Loucy (cell line): ENCODE data around the gene TBC1D20.
A peak's percentile ranks its signal among the peaks of the same experiment; 100 is the strongest.
"Not testable (repeated sequence)": the region's sequence is repeated elsewhere in the genome, so short reads cannot be mapped to it uniquely, and the experiment has no call there.

Source experiments
- H2AFZ ChIP-seq: fragments of 200-600 bp; sonication (generic); 2 replicates; pipeline ENCODE4 v1.6.0; 2016; ENCODE audit warnings: antibody characterized with exemption, mild to moderate bottlenecking, low read length, moderate library complexity
- H3F3A ChIP-seq: fragments of 200-600 bp; 2 replicates; pipeline ENCODE4 v1.6.0; 2016; ENCODE audit warnings: antibody characterized with exemption, low read depth, mild to moderate bottlenecking
- H3K27me3 ChIP-seq: fragments of 200-600 bp; sonication (generic); 2 replicates; pipeline ENCODE4 v1.6.1; 2014; ENCODE audit warnings: low read length, mild to moderate bottlenecking; ENCODE audit not compliant: insufficient read depth, poor library complexity, severe bottlenecking
- H3K36me3 ChIP-seq: fragments of 200-600 bp; sonication (generic); 2 replicates; pipeline ENCODE4 v1.6.1; 2016; ENCODE audit warnings: low read length; ENCODE audit not compliant: insufficient read depth
- H3K4me1 ChIP-seq: fragments of 200-600 bp; sonication (generic); 2 replicates; pipeline ENCODE4 v1.5.1; 2014; ENCODE audit warnings: low read length, mild to moderate bottlenecking; ENCODE audit not compliant: insufficient read depth, poor library complexity, severe bottlenecking
- H3K4me2 ChIP-seq: fragments of 200-600 bp; sonication (generic); 2 replicates; pipeline ENCODE4 v1.6.0; 2014; ENCODE audit warnings: antibody characterized with exemption, low read length, low read depth, mild to moderate bottlenecking; ENCODE audit not compliant: poor library complexity, severe bottlenecking
- H3K4me3 ChIP-seq: fragments of 200-600 bp; sonication (generic); 2 replicates; pipeline ENCODE4 v1.5.1; 2014; ENCODE audit warnings: low read length, mild to moderate bottlenecking, mixed read lengths; ENCODE audit not compliant: poor library complexity, severe bottlenecking
- H3K79me2 ChIP-seq: fragments of 200-600 bp; sonication (generic); 2 replicates; pipeline ENCODE4 v1.6.1; 2014; ENCODE audit warnings: low read length; ENCODE audit not compliant: insufficient read depth
- H3K9ac ChIP-seq: fragments of 200-600 bp; sonication (generic); 2 replicates; pipeline ENCODE4 v1.6.0; 2014; ENCODE audit warnings: mild to moderate bottlenecking, low read depth, low read length, moderate library complexity; ENCODE audit not compliant: poor library complexity, severe bottlenecking
- H3K9me2 ChIP-seq: fragments of 200-600 bp; sonication (generic); replicated peaks from 2 replicates; pipeline ENCODE4 v1.6.1; 2016; ENCODE audit warnings: low read depth, low read length, mixed read lengths
- H3K9me3 ChIP-seq: fragments of 200-600 bp; sonication (generic); 2 replicates; pipeline ENCODE4 v1.6.1; 2014; ENCODE audit warnings: mild to moderate bottlenecking, antibody characterized with exemption, low read length, low read depth; ENCODE audit not compliant: insufficient read depth
- H4K20me1 ChIP-seq: fragments of 200-600 bp; sonication (generic); 2 replicates; pipeline ENCODE4 v1.6.0; 2014; ENCODE audit warnings: antibody characterized with exemption, low read length, mild to moderate bottlenecking; ENCODE audit not compliant: insufficient read depth, poor library complexity, severe bottlenecking
- EZH2phosphoT487 ChIP-seq: fragments of 200-600 bp; IDR thresholded peaks from 2 replicates; pipeline ENCODE4 v1.6.1; 2018; ENCODE audit warnings: antibody characterized with exemption, mild to moderate bottlenecking, moderate library complexity, borderline replicate concordance
- TF ChIP-seq, protein P1 (sequence below): fragments of 200-600 bp; sonication (generic); conservative IDR thresholded peaks from 2 replicates; pipeline ENCODE4 v1.5.1; 2014; ENCODE audit warnings: mild to moderate bottlenecking, antibody characterized with exemption, low read length

Gene TBC1D20, protein sequence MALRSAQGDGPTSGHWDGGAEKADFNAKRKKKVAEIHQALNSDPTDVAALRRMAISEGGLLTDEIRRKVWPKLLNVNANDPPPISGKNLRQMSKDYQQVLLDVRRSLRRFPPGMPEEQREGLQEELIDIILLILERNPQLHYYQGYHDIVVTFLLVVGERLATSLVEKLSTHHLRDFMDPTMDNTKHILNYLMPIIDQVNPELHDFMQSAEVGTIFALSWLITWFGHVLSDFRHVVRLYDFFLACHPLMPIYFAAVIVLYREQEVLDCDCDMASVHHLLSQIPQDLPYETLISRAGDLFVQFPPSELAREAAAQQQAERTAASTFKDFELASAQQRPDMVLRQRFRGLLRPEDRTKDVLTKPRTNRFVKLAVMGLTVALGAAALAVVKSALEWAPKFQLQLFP

DNA sequence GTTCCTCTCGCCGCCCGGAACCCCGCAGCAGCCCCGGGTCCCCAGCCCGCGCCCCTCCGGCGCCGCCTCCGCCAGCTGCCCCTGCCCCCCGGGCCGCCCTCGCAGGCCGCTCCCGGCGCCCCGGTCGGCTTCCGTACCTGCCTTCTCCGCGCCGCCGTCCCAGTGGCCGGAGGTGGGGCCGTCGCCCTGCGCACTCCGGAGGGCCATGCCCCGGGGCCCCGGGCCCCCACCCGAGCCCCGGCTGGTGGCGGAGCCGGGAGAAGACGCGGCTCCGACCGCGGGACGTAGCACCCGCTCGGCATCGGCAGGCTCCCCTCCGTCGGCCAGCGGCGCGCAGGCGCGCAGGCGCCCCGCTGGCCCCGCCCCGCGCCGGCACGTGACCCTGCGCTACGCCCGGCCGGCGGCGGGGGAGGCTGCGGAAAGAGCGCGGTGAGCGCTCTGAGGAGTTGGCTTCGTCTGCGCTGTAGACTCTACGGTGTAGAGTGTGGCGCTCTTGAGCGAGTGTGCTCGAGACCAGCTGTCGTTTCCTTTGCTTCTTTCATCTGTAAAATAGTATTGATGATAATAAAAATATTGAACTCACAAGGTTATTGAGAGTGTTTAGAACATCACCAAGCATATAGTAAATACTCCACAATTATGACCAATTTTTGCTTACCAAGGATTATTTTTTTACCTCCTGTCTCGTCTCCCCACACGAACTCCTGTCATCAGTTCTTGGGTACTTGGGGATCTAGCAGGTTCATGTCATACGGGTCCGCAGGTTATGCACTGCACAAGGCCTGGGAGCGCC lies at the start of gene TBC1D20:
Gene TBC1D20 (minus strand): TSS at position 335 of the 793 bp plus-strand sequence. CDS start 128 bp downstream, at position 207.
- no peaks in the 10 kb centered on the region for H3K9me2 ChIP-seq
- peak within 1 kb of the TSS; percentile 91 for H3K4me2 ChIP-seq
- H3K79me2 ChIP-seq: peaks cover 48% of the 10 kb centered on the region
- H2AFZ ChIP-seq: peak within 1 kb of the TSS; percentile 78
- H3K36me3 ChIP-seq: no peaks in the 10 kb centered on the region
- H3K9me3 ChIP-seq: peaks cover 3% of the 10 kb centered on the region; the same call in 1 of the 2 replicates
- H4K20me1 ChIP-seq: peaks cover 37% of the 10 kb centered on the region
- H3K4me1 ChIP-seq: peaks cover 39% of the 10 kb centered on the region
- TF ChIP-seq, protein P1, sequence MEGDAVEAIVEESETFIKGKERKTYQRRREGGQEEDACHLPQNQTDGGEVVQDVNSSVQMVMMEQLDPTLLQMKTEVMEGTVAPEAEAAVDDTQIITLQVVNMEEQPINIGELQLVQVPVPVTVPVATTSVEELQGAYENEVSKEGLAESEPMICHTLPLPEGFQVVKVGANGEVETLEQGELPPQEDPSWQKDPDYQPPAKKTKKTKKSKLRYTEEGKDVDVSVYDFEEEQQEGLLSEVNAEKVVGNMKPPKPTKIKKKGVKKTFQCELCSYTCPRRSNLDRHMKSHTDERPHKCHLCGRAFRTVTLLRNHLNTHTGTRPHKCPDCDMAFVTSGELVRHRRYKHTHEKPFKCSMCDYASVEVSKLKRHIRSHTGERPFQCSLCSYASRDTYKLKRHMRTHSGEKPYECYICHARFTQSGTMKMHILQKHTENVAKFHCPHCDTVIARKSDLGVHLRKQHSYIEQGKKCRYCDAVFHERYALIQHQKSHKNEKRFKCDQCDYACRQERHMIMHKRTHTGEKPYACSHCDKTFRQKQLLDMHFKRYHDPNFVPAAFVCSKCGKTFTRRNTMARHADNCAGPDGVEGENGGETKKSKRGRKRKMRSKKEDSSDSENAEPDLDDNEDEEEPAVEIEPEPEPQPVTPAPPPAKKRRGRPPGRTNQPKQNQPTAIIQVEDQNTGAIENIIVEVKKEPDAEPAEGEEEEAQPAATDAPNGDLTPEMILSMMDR: peak; percentile 33
- TF ChIP-seq EZH2phosphoT487: no peak
- H3K27me3 ChIP-seq: no peaks in the 10 kb centered on the region
- H3K9ac ChIP-seq: peak within 1 kb of the TSS; percentile 85
- H3F3A ChIP-seq: no peaks in the 10 kb centered on the region
- peak within 1 kb of the TSS; percentile 91 for H3K4me3 ChIP-seq

DNA sequence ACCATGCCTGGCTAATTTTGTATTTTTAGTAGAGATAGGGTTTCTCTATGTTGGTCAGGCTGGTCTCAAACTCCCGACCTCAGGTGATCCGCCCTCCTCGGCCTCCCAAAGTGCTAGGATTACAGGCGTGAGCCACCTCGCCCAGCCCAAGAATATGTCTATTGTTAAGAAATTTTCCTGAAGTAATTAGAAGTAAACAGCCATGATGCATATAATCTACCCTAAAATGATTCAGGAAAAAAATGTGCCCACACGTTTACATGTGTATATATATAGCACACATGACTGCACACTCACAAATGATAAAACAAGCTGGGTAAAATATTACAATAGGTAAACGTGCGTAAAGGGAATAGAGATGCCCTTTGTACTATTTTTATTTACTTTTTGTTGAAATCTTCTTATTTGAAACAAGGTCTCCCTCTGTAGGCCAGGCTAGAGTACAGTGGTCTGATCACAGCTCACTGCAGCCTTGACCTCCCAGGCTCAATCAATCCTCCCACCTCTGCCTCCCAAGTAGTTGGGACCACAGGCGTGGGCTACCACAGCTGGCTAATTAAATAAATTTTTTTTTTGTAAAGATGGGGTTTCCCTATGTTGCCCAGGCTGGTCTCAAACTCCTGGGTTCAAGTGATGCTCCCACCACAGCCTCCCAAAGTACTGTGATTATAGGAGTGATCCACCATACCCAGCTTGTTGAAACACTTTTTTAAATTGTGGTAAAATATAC lies 48.2 kb upstream of the TBC1D20 start:
- H3K4me2 ChIP-seq, H2AFZ ChIP-seq, H3F3A ChIP-seq, H3K4me1 ChIP-seq, H3K9ac ChIP-seq, H3K27me3 ChIP-seq, H3K9me3 ChIP-seq, H3K9me2 ChIP-seq, H3K4me3 ChIP-seq: not testable (repeated sequence)
- Histone ChIP-seq H3K36me3 (peaks cover 43% of the 10 kb centered on the region; the same call in 1 of the 2 replicates), H3K79me2 (peaks cover 95% of the 10 kb centered on the region), H4K20me1 (peaks cover 81% of the 10 kb centered on the region)

DNA sequence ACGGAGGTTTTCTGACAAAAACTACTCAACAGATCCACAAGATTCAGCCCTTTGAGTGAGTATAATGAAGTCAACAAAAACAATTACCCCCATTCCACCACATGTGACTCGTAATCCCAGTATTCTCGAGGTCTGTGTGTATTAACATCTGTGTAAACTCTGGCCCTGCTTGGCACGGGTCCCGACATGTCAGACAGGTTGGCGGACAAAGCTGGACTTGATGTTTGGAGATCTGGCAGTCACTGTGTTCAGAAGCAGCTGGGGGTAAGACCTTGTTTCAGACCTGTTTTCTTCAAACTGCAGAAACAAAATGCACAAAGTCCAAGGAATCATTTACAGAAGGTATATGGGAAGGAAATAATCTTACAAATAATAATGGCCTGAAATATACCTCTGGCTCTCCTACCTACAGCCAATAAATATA lies 46.0 kb upstream of the TBC1D20 start:
- not testable (repeated sequence) for H3K9me2 ChIP-seq, H2AFZ ChIP-seq, H3K4me3 ChIP-seq, H3K27me3 ChIP-seq, H3K9ac ChIP-seq, H3K9me3 ChIP-seq, H3F3A ChIP-seq, H3K4me1 ChIP-seq, H3K4me2 ChIP-seq
- H3K36me3 ChIP-seq: peaks cover 54% of the 10 kb centered on the region; the same call in 1 of the 2 replicates
- H4K20me1 ChIP-seq: peaks cover 60% of the 10 kb centered on the region
- peaks cover 74% of the 10 kb centered on the region for H3K79me2 ChIP-seq
